ENCODE results near the gene ZNF496. TPM values are rescaled to one million over a fixed set of nuclear protein-coding genes. Genes with fewer than 3 reads are reported as not detected.

The ZNF496 gene
- total and polyA plus RNA-seq, 9 of the 15 experiments (the other 6 are each of a cell fraction or from before 2014, with no cell fraction given), result 4.3 to 54.0 (median 31.3) TPM

DNA sequence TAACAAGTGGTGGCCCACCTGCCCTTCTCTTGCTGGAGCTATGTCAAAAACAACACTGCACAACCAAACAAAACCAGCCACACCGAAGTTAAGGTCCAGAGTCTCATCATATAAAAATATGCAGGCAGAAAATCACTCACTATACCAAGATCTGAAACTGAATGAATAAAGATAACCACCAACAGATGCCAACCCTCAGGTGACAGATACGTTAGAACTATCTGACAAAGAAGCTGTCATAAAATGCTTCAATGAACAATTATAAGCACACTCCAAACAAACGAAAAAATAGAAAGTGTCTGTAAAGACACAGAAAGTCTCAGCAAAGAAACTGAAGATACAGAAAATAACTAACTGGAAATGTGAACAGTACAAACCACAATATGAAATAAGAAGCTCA is 14.0 kb downstream of the ZNF496 start:
- ChIA-PET POLR2A (interaction anchor here (0.6 to 3.2 kb wide), 5 partner anchors 8 to 445 kb away, joined by 3 to 19 read pairs (median 4); no protein-coding TSS in a partner anchor), CTCF (ENCODE audit: low intra/inter-chr PET ratio) (no interaction called here)
- Histone ChIP-seq H3K9ac (ENCODE audit: insufficient read depth in 1 of 2, low read depth in 2 of 2, low read length in 2 of 2) (no peak overlapping the region), H2AFZ (ENCODE audit: low read depth, low read length) (no peak overlapping the region), H3K36me3 (ENCODE audit: control insufficient read depth, insufficient read depth, low read length) (peaks cover 94% of the 10 kb centered on the region), H4K20me1 (replicated peaks; ENCODE audit: control insufficient read depth, insufficient read depth, low read length) (no peaks in the 10 kb centered on the region), H3K4me1 (replicated peaks in 1 of 2; ENCODE audit: control insufficient read depth in 2 of 2, insufficient read depth in 2 of 2, low read length in 2 of 2) (peaks cover 0 to 3% of the 10 kb centered on the region in 2 experiments; a peak in 1 of 5 replicates), H3K79me2 (ENCODE audit: control insufficient read depth, insufficient read depth, low read length) (no peaks in the 10 kb centered on the region), H3K9me3 (replicated peaks; ENCODE audit: control insufficient read depth, insufficient read depth, low read depth, low read length) (no peaks in the 10 kb centered on the region), H3K9me1 (ENCODE audit: control insufficient read depth, insufficient read depth, low read length) (peaks cover 4% of the 10 kb centered on the region), H3K27me3 (ENCODE audit: control insufficient read depth in 2 of 2, insufficient read depth in 2 of 2, low read length in 2 of 2) (no peaks in the 10 kb centered on the region), H3K4me3 (no peak overlapping the region), H3K4me2 (ENCODE audit: insufficient read depth, low read length) (no peak overlapping the region), H3K27ac (ENCODE audit: extremely low read depth, low read depth, low read length) (no peak overlapping the region)
- in situ Hi-C loops (cut with MboI) (no loop called here), intact Hi-C loops (cut with micrococcal nuclease) (no loop called here)
- WGBS (ENCODE audit: insufficient coverage, low coverage, missing lambda C conversion rate), result 64% methylated on average over 3 of the region's 3 CpGs
- no peak for DNase-seq (ENCODE audit: extremely low read depth in 1 of 4, low spot score in 3 of 4)
- no TSS peak for BruUV-seq (replicated peaks)
- no peak for ATAC-seq
- FAIRE-seq, result no peak
- TF ChIP-seq ELF2 (CRISPR knock-in tag; IDR thresholded peaks at IDR 0.05) (no peak), ZKSCAN1 (IDR thresholded peaks at IDR 0.05; ENCODE audit: low read depth, low read length) (no peak), ZBTB1 (CRISPR knock-in tag; IDR thresholded peaks at IDR 0.05; ENCODE audit: borderline replicate concordance, low read depth) (no peak), NFE2 (IDR thresholded peaks at IDR 0.05; ENCODE audit: low read depth) (no peak), TEAD1 (CRISPR knock-in tag; IDR thresholded peaks at IDR 0.05) (no peak), JUN (IDR thresholded peaks at IDR 0.05; ENCODE audit: borderline replicate concordance, low read depth, low read length) (no peak), JUN (CRISPR knock-in tag; IDR thresholded peaks at IDR 0.05; ENCODE audit: borderline replicate concordance) (no peak), WHSC1 (IDR thresholded peaks at IDR 0.05; ENCODE audit: low read length) (no peak), RAD21 (CRISPR knock-in tag; conservative IDR thresholded peaks at IDR 0.05 in 1 of 2, IDR thresholded peaks at IDR 0.05 in 1 of 2) (no peak), KDM4B (IDR thresholded peaks at IDR 0.05; ENCODE audit: borderline replicate concordance in 2 of 2, low read depth in 1 of 2) (no peak), DIDO1 (tag; IDR thresholded peaks at IDR 0.05; ENCODE audit: low read depth) (no peak)
- TF ChIP-seq, protein P1, sequence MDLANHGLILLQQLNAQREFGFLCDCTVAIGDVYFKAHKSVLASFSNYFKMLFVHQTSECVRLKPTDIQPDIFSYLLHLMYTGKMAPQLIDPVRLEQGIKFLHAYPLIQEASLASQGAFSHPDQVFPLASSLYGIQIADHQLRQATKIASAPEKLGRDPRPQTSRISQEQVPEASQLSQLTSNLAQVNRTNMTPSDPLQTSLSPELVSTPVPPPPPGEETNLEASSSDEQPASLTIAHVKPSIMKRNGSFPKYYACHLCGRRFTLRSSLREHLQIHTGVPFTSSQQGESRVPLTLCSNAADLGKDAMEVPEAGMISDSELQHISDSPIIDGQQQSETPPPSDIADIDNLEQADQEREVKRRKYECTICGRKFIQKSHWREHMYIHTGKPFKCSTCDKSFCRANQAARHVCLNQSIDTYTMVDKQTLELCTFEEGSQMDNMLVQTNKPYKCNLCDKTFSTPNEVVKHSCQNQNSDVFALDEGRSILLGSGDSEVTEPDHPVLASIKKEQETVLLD (IDR thresholded peaks at IDR 0.05), result no peak
- TF ChIP-seq, protein P2, sequence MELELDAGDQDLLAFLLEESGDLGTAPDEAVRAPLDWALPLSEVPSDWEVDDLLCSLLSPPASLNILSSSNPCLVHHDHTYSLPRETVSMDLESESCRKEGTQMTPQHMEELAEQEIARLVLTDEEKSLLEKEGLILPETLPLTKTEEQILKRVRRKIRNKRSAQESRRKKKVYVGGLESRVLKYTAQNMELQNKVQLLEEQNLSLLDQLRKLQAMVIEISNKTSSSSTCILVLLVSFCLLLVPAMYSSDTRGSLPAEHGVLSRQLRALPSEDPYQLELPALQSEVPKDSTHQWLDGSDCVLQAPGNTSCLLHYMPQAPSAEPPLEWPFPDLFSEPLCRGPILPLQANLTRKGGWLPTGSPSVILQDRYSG (tag; conservative IDR thresholded peaks at IDR 0.05; ENCODE audit: low read depth), result no peak
- TF ChIP-seq, protein P3, sequence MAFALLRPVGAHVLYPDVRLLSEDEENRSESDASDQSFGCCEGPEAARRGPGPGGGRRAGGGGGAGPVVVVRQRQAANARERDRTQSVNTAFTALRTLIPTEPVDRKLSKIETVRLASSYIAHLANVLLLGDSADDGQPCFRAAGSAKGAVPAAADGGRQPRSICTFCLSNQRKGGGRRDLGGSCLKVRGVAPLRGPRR (CRISPR knock-in tag; IDR thresholded peaks at IDR 0.05), result no peak
